ENCODE measurements around the gene NKD1. TPM values are rescaled to one million over a fixed set of nuclear protein-coding genes. Genes with fewer than 3 reads are reported as not detected.
A peak's percentile ranks its signal among the peaks of the same experiment; 100 is the strongest.
"Not testable (repeated sequence)": the region's sequence is repeated elsewhere in the genome, so short reads cannot be mapped to it uniquely, and the experiment has no call there.

The NKD1 gene
- total RNA-seq, 1 experiment from 2014 or later = 0.07 TPM

DNA sequence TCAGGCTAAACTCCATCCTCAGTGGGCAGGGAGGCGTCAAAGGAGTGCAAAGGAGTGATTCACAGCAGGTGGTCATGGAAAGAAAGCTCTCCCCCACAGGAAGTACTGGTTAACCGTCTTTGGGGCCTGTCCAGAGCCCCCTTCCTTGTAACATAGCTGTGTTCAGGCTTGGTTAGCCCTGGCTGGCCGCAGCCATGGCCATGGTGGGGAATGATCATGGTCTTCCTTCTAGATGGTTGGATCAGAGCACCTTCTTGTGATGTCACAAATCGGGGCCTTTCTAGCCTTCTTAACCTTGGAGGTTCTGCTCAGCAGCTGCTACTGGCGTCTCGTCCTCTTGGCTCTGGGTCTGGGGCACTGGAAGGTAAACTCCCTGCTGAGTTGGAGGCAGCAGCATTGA is 15.8 kb downstream of the NKD1 start:
- Histone ChIP-seq H3K36me3 (no peaks in the 10 kb centered on the region), H3K27me3 (no peaks in the 10 kb centered on the region), H3K4me3 (no peak overlapping the region), H3K9me3 (no peaks in the 10 kb centered on the region)
- DNase-seq = peak; percentile 27

DNA sequence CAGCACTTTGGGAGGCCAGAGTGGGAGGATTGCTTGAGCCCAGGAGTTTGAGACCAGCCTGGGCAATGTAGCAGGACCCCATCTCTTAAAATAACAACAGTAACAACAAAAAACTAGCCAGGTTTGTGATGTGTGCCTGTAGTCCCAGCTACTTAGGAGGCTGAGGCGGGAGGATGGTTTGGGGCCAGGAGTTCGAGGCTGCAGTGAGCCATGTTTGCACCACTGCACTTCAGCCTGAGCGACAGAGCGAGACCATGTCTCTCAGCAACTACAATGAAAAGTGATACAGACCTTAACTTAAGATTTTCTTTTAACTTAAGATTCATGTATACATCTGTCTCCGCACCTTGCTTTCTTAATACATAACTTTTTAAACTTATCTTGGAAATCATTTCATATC is 17.2 kb downstream of the NKD1 start:
- no peak for DNase-seq
- no peaks in the 10 kb centered on the region for H3K36me3 ChIP-seq
- H3K4me3 ChIP-seq = no peak overlapping the region
- no peaks in the 10 kb centered on the region for H3K27me3 ChIP-seq
- H3K9me3 ChIP-seq = no peaks in the 10 kb centered on the region

DNA sequence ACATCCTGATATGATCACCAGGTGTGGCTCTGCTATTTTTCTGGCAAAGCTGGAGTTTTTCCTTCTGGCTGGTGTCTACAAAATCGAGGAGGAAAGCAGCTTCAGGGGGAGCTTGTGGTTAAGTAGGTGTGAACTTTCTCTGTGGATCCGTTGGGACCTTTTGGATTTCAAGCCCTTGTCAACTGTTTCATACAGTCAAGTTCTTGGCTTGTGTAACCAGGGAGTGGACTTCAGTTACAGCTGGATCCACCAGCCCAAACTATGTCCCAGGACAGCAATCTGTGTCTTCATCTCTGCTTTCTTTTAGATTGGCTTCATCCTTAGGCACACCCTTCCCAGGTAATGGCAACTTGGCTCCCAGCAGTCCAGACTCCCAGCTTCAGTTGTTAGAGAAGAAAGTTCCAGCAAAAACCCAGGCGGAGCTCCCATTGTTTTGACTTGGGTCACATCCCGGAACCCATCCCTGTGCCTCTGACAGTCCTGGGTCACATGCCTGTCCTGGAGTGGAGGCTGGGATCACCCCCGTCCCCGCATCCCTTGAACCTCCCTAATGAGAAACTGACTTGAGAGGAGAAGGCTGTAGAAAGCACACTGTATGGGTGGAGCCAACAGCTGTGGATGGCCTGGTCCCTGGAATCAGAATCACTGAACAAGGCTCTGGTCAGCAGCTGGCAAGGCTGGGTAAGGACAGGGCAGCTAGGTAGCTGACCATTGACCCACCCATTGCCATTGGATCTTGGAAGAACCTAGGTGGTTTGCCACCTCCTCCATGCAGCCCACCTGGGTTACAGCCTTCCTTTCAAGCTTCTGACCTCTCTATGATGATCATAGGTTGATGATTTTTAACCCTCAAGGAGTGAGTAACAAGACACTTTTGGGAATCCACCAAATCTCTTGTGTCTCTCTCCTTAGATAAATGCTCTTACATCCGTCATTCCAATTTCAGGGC is 18.1 kb downstream of the NKD1 start:
- no peak for DNase-seq
- Histone ChIP-seq H3K4me3 (no peak overlapping the region), H3K36me3 (no peaks in the 10 kb centered on the region), H3K27me3 (no peaks in the 10 kb centered on the region), H3K9me3 (no peaks in the 10 kb centered on the region)

DNA sequence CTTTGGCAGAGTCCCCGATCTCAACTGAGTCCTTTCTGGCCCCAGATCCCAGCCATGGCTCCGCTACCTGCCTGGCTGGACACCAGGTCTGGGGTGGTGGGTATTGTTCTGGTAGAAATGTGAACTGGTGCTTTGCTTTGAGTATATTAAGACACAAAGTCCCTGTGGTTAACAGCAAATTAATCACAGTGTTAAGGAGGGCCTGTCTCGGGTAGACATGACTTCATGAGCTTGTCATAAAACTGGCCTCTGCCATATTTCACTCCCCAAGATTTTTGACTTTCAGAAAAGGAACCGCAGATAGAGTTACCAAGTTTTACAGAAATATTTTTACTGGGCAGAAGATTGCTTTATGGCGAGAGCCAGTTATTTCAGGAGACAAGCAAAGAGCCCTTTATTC is 19.5 kb downstream of the NKD1 start:
- H3K36me3 ChIP-seq = no peaks in the 10 kb centered on the region
- DNase-seq = no peak
- H3K27me3 ChIP-seq = no peaks in the 10 kb centered on the region
- H3K9me3 ChIP-seq = no peaks in the 10 kb centered on the region
- no peak overlapping the region for H3K4me3 ChIP-seq

DNA sequence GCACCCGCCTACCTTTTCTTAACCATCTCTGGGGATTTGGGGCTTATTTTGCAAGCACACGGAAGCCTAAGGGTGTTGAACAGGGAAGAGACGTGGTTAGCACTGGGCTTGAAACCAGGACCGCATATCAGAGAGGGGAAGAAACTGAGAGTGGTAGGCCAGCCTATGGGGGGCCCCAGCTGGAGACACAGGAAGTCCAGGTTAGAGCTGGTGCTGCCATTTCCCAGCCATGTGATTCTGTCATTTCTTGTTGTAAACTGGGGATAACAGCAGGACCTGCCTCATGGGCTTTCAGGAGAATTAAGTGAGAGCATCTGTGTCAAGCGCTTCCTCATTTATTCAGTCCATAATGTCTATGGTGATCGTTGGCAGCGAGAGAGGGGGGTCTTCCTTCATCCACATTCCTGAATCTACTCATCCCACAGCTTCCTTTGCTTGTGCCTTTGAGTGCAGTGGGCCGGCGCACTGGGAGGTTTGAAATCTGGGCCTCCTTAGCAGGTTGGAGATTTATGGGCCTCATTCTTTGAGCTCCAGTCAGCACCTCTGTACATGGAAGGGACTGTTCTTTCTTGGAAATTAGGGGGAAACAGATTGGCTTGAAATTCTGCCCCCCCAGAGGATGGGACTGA is 20.1 kb downstream of the NKD1 start:
- Histone ChIP-seq H3K4me3 (no peak overlapping the region), H3K9me3 (no peaks in the 10 kb centered on the region), H3K27me3 (no peaks in the 10 kb centered on the region), H3K36me3 (no peaks in the 10 kb centered on the region)
- no peak for DNase-seq

DNA sequence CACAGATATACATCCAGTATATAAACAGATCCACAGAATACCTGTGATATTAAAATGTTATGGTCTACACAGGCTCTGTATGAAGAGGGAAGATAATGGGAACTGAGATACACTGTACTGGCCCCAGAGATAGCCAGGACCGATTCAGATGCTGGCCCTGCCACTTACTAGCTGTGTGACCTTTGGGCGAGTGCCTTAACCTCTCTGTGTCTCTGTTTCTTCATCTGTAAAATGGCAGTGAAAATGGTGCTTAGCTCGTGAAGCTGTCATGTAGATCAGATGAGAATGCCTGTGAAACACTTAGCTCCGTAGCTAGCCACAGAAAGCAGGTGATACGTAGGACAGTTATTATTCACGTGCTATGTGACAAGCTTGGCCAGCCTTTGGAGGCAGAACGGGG is 22.2 kb downstream of the NKD1 start:
- no peak for DNase-seq
- no peak overlapping the region for H3K4me3 ChIP-seq

DNA sequence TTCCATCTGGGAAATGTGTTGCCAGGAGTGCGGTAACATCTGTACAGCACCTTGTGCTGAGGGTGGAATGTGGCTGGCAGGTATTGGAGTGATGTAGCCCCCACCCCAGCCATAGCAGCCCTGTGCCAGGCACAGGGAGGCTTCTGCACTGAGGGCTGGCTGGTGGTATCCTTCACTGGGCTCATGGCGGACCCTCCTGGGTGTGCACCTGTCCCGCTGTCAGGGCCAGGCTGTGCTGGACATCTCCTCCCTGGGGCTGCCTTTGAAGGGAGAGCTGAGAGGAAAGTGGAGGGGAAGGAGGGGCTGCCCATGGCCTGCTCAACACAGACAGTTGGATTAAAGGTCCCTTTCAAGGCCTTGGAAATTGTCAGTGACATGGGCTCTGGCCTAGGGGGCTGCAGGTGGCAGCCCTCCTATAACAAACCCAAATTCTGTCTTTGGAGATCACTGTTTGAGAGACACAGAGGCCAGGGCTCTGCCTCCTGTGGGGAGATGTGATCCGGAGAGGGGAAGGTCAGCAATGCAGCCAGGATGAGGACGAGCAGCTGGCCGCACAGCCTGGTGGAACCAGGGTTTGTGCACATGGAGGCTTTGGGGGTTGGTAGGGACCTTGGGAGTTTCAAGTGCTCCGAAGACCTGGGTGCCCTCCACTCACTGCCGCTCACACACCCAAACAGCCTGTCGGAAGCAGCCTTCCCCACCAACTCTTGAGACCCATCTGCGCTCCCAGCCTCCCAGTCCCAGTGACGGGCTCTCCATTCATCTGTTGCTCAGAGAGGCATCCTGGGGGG is 22.8 kb downstream of the NKD1 start:
- Histone ChIP-seq H3K9me3 (no peaks in the 10 kb centered on the region), H3K36me3 (no peaks in the 10 kb centered on the region), H3K27me3 (no peaks in the 10 kb centered on the region), H3K4me3 (no peak overlapping the region)
- DNase-seq = no peak

More for the DNA sequence above, 22.2 kb downstream of the NKD1 start:
- H3K27me3 ChIP-seq = no peaks in the 10 kb centered on the region
- H3K9me3 ChIP-seq = no peaks in the 10 kb centered on the region
- no peaks in the 10 kb centered on the region for H3K36me3 ChIP-seq

DNA sequence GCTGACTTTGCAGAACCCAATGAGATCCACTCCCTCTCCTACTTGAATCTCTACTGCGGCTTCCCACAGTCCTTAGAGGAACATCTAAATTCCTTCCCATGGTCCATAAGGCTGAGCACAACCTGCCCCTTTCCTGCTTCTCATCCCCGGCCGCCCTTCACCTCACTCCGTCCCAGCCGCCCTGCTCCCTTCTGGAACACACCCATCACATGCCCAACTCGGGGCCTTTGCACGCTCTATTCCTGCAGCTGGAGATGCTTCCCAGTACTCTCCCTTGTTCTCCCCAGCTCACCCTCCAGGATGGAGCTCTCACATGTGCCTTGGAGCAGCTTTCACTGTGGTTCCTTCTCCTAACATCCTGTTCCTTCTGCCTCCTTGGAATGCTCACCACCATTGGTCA is 23.6 kb downstream of the NKD1 start:
- H3K36me3 ChIP-seq = no peaks in the 10 kb centered on the region
- no peak for DNase-seq

DNA sequence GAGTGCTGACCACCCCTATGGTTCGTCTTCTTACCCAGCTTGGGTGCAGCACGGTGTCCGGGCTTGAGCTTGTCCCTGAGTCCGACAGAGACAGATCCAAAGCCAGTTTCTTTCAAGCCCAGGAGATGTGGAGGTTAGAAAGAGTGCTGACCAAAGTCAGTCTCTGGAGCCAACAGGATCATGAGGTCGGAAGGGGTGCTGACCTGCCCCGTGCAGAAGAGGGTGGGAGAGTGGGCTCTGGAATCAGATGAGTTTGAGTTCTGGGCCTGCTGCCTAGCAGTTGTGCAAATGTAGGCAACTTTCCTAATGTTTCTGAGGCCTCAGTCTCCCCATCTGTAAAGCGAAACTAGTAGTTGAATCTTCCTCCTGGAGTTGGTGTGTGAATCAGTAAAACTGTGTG is 24.5 kb downstream of the NKD1 start:
- H3K36me3 ChIP-seq = no peaks in the 10 kb centered on the region
- no peaks in the 10 kb centered on the region for H3K9me3 ChIP-seq
- H3K27me3 ChIP-seq = no peaks in the 10 kb centered on the region
- no peak overlapping the region for H3K4me3 ChIP-seq
- DNase-seq = no peak

More for the DNA sequence above, 23.6 kb downstream of the NKD1 start:
- no peaks in the 10 kb centered on the region for H3K9me3 ChIP-seq
- H3K4me3 ChIP-seq = no peak overlapping the region
- H3K27me3 ChIP-seq = no peaks in the 10 kb centered on the region

DNA sequence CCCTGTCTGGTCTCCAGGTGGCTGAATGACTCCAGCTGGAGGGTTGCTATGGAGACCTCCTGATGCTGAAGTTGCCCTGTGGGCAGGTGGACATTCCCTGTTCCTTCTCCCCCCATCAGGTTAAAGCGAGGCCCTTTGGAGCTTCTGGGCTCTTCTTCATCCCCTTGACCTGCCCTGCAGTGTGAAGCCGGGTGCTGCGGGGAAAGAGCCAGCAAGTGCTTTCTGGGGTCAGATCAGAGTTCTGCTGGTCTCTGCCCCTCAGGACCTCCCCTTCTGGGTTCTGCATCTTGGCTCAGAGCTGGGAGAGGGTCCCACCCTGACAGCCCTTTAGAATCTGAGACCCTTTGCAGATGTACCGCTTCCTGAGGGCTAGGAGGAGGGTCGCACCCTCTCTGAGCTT is 25.1 kb downstream of the NKD1 start:
- H3K36me3 ChIP-seq = no peaks in the 10 kb centered on the region
- H3K9me3 ChIP-seq = no peaks in the 10 kb centered on the region
- no peak for DNase-seq
- H3K27me3 ChIP-seq = no peaks in the 10 kb centered on the region
- H3K4me3 ChIP-seq = no peak overlapping the region

DNA sequence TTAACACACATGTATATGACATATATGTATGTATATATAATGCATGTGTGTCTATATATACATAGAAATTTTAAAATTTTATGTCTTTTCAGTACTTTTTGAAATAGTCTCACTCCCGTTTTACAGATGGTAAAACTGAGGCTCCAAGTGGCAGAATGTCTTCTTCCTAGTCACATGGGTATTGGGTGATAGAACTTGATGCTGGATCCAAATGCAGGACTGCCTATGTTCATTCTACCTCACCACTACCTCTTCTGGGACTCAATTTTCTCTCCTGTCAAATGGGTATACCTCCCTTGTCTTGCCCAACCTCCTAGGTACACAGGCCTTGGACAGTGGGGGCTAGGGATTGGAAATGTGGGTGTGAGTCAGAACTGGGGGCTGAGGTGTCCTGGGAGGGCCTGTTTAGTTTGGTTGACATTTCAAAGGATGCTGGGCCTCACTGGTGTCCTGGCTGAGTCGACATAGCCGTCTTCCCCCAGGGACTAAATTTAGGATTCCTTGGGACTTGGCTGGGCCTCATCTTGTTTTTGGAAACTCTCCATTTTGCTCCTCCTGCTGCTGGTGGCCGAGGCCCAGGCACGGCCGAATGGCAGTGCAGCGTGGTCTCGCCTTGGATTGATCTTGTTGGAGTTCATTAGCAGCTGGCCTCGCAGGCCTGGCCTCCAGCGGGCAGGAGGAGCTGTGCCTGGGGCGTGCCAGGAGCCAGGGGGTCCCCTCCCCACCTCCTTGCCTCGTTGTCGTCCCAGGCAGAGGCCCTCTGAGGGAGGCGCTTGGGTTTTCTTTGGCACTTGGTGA is 25.9 kb downstream of the NKD1 start:
- Histone ChIP-seq H3K36me3 (no peaks in the 10 kb centered on the region), H3K27me3 (no peaks in the 10 kb centered on the region), H3K4me3 (no peak overlapping the region), H3K9me3 (no peaks in the 10 kb centered on the region)
- DNase-seq = no peak

DNA sequence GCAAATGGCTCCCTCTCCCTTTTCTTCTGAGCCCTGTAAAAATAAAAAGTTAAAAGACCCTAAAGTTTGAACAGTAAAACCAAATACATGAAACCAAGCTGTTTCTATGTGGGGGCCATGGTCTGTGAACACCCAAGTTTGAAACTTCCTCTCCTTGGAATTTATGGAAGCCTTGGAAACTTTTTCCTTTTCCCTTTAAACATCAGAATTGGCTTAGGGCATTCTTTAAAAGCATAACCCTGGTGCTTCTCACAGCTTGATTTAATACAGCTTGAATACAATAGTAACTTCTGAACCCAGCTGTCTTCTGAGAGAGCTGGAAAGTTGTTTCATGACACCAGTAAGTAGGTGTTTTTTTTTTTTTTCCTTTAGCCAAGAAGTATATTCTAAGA is 26.5 kb downstream of the NKD1 start:
- H3K4me3 ChIP-seq = no peak overlapping the region
- H3K27me3 ChIP-seq = no peaks in the 10 kb centered on the region
- no peak for DNase-seq
- H3K36me3 ChIP-seq = no peaks in the 10 kb centered on the region
- H3K9me3 ChIP-seq = no peaks in the 10 kb centered on the region

DNA sequence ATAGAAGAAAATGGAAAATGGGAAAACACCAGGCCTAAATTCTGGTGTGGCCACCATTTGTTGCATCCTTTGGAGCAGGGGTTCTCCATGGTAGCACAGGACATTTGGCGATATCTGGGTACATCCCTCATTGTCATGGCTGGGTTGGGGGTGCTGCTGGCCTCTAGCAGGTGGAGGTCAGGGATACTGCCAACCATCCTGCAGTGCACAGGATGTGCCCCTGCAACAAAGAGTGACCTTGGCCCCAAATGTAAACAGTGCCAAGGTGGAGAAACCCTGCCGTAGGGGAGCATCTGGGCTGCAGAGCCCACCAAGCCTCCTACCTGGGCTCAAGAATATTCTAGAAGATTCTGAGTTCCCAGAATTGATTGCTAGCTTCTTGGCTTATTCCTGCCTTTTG is 27.5 kb downstream of the NKD1 start:
- no peaks in the 10 kb centered on the region for H3K9me3 ChIP-seq
- DNase-seq = no peak
- no peak overlapping the region for H3K4me3 ChIP-seq
- no peaks in the 10 kb centered on the region for H3K36me3 ChIP-seq
- no peaks in the 10 kb centered on the region for H3K27me3 ChIP-seq

DNA sequence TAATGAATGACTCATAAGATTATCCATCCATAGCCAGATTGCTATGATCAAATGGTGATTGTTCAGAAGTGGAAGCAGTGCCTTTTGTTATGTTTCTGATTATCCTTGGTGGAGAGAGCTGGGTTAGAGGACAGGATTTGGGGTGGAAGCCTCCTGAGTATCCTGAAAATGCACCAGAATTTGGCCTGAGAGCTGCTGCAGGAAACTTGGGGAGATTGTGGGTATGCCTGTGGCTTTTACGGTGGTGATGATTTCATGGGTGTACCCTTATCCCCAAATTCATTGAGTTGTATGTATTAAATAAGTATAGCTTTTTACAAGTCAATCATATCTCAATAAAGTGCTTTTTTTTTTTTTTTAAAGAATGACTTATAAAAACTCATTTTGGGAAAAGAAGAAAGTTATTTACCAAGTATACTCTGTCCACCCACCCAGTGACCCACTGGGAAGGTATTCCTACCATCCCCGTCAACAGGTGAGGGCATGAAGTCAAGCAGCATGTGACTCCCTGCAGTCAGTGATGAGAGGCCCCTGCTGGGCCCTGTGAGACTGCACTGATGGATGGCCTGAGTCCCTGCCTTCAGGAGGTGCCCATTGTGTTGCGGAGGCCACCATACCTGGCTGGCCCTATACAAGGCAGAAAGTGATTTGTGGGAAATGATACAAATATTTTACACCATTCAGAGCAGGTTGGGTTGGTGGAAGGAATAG is 28.4 kb downstream of the NKD1 start:
- no peak for DNase-seq
- Histone ChIP-seq H3K27me3 (no peaks in the 10 kb centered on the region), H3K4me3 (no peak overlapping the region), H3K36me3 (no peaks in the 10 kb centered on the region), H3K9me3 (no peaks in the 10 kb centered on the region)

DNA sequence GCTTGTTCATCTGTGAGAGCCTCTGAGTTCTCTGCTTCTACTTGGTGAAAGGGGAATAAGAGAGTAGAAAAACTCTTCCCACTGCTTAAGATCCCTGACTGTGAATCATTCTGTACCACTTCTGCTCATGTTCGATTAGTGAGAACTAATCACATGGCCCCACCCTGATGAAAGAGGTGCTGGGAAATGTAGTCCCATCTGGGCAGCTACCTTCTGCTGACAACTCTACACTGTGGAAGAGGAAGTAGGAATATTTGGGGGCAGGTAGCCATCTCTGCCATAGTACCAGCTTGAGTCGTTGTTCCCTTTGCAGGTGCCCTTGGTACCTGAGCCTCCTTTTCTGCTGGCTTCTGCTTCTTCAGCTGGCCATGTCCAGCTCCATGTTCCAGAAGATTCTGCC is 29.9 kb downstream of the NKD1 start:
- no peaks in the 10 kb centered on the region for H3K36me3 ChIP-seq
- H3K4me3 ChIP-seq = no peak overlapping the region
- no peak for DNase-seq
- H3K9me3 ChIP-seq = no peaks in the 10 kb centered on the region
- no peaks in the 10 kb centered on the region for H3K27me3 ChIP-seq

DNA sequence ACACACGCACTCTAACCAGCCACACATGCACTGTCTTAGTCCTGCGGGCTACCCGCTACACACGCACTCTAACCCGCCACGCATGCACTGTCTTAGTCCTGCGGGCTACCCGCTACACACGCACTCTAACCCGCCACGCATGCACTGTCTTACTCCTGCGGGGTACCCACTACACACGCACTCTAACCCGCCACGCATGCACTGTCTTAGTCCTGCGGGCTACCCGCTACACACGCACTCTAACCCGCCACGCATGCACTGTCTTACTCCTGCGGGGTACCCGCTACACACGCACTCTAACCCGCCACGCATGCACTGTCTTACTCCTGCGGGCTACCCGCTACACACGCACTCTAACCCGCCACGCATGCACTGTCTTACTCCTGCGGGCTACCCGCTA is 31.2 kb downstream of the NKD1 start:
- not testable (repeated sequence) for DNase-seq, H3K27me3 ChIP-seq, H3K9me3 ChIP-seq, H3K36me3 ChIP-seq, H3K4me3 ChIP-seq
